HCT116 (cell line): ENCODE data around the gene ROR2. TPM values are rescaled to one million over a fixed set of nuclear protein-coding genes. Genes with fewer than 3 reads are reported as not detected.

ENCODE experiments used
- ATAC-seq: fragments of 200-7000 bp; cut with Tn5 transposase; 2 replicates; pipeline ENCODE4 v1.9.1; 2020; ENCODE audit warnings: mild to moderate bottlenecking, moderate library complexity
- BruUV-seq: library from RNA; stranded (reverse); fragments of 400-500 nt; replicated peaks from 2 replicates; lab custom pipeline; 2021; lab: Mats Ljungman, UMichigan
- CTCF ChIA-PET: fragments of 300-600 bp; sonication (Branson Sonifier 250); formaldehyde crosslinking; loops from one replicate; lab custom pipeline; 2021; ENCODE audit warnings: antibody characterized with exemption; lab: Charles Lee
- POLR2A ChIA-PET: fragments of 300-600, 350-600 bp; sonication (Branson Sonifier 250); formaldehyde crosslinking; loops from one replicate; lab custom pipeline; 2021; ENCODE audit warnings: antibody characterized with exemption; lab: Charles Lee
- RAD21 ChIA-PET, 2 experiments: fragments of 300-600 bp; sonication (Branson Sonifier 250); formaldehyde crosslinking; loops; one replicate each; lab custom pipeline; 2023; ENCODE audit warnings: low total read pairs in 2 of 2; ENCODE audit not compliant: uncharacterized antibody in 2 of 2, unreplicated experiment in 2 of 2, low non-redundant PET in 1 of 2; lab: Charles Lee
- DNase-seq: peaks from one replicate; pipeline ENCODE4 v3.0.0-alpha.2; 2010; ENCODE audit warnings: low read depth, low spot score
- H2AFZ ChIP-seq: fragments of 200-600 bp; shearing (Covaris generic), sonication (generic); 2 replicates; pipeline ENCODE4 v1.6.1; 2017; ENCODE audit warnings: low read depth, mixed run types, mixed read lengths, antibody characterized with exemption, low read length; ENCODE audit not compliant: poor library complexity, severe bottlenecking
- H3K27ac ChIP-seq: 2 replicates; pipeline ENCODE4 v1.5.1; 2012; ENCODE audit warnings: low read depth, low read length
- H3K27me3 ChIP-seq: fragments of 200-600 bp; sonication (generic); 2 replicates; pipeline ENCODE4 v1.6.1; 2016; ENCODE audit warnings: mixed run types, low read length, mixed read lengths; ENCODE audit not compliant: insufficient read depth
- H3K36me3 ChIP-seq, 2 experiments: fragments of 200-500 bp in 1 of 2; fragments of 200-600 bp in 1 of 2; sonication (Bioruptor generic) in 1 of 2; sonication (generic) in 1 of 2; 2 replicates each; pipeline versions ENCODE4 v1.5.1 to v1.6.1; 2014 to 2016; ENCODE audit warnings: low read length in 2 of 2, inconsistent platforms in 1 of 2, mixed read lengths in 1 of 2, mixed run types in 1 of 2; ENCODE audit not compliant: insufficient read depth in 2 of 2, control insufficient read depth in 1 of 2
- H3K4me1 ChIP-seq, 2 experiments: fragments of 200-600 bp in 1 of 2; sonication (generic) in 1 of 2; 2 replicates each; pipeline versions ENCODE4 v1.5.1 to v1.6.1; 2012 to 2017; ENCODE audit warnings: low read length in 2 of 2, inconsistent platforms in 1 of 2, mild to moderate bottlenecking in 1 of 2, mixed read lengths in 1 of 2, mixed run types in 1 of 2, moderate library complexity in 1 of 2; ENCODE audit not compliant: insufficient read depth in 2 of 2, control insufficient read depth in 1 of 2
- H3K4me2 ChIP-seq: fragments of 200-600 bp; sonication (generic); 2 replicates; pipeline ENCODE4 v1.6.1; 2017; ENCODE audit warnings: mixed run types, low read length, mixed read lengths
- H3K4me3 ChIP-seq, 2 experiments: fragments of 200-600 bp in 1 of 2; sonication (generic) in 1 of 2; replicated peaks in 1 of 2; 2 replicates each; pipeline ENCODE4 v1.5.1; 2011 to 2016; ENCODE audit warnings: low read length in 2 of 2, control low read depth in 1 of 2, low read depth in 1 of 2, mild to moderate bottlenecking in 1 of 2, mixed read lengths in 1 of 2, mixed run types in 1 of 2
- H3K79me2 ChIP-seq: fragments of 200-600 bp; sonication (generic); 2 replicates; pipeline ENCODE4 v1.6.1; 2017; ENCODE audit warnings: mild to moderate bottlenecking, mixed run types, low read length, moderate library complexity, mixed read lengths; ENCODE audit not compliant: insufficient read depth
- H3K9ac ChIP-seq: fragments of 200-600 bp; sonication (generic); 2 replicates; pipeline ENCODE4 v1.6.1; 2016; ENCODE audit warnings: low read length, mixed read lengths
- H3K9me2 ChIP-seq: fragments of 200-600 bp; sonication (generic), shearing (Covaris generic); 2 replicates; pipeline ENCODE4 v1.6.1; 2017; ENCODE audit warnings: mixed run types, mild to moderate bottlenecking, moderate library complexity; ENCODE audit not compliant: insufficient read depth
- H3K9me3 ChIP-seq, 2 experiments: fragments of 200-500 bp in 1 of 2; fragments of 200-600 bp in 1 of 2; sonication (Bioruptor generic) in 1 of 2; sonication (generic) in 1 of 2; 2 replicates each; pipeline ENCODE4 v1.6.1; 2014 to 2017; ENCODE audit warnings: low read length in 2 of 2, mixed read lengths in 2 of 2, inconsistent platforms in 1 of 2, low read depth in 1 of 2, mild to moderate bottlenecking in 1 of 2, mixed run types in 1 of 2, moderate library complexity in 1 of 2; ENCODE audit not compliant: control insufficient read depth in 1 of 2, insufficient read depth in 1 of 2
- H4K20me1 ChIP-seq: fragments of 200-600 bp; sonication (generic), shearing (Covaris generic); 2 replicates; pipeline ENCODE4 v1.6.1; 2017; ENCODE audit warnings: mixed run types, mild to moderate bottlenecking, moderate library complexity; ENCODE audit not compliant: insufficient read depth
- EZH2 ChIP-seq: fragments of 200-600 bp; sonication (generic); IDR thresholded peaks from 2 replicates; pipeline ENCODE4 v1.6.1; 2017; ENCODE audit warnings: antibody characterized with exemption, mixed run types
- EZH2phosphoT487 ChIP-seq: fragments of 200-600 bp; IDR thresholded peaks from 2 replicates; pipeline ENCODE4 v1.6.1; 2018; ENCODE audit warnings: antibody characterized with exemption, borderline replicate concordance
- FOSL1 ChIP-seq: IDR thresholded peaks from 2 replicates; pipeline ENCODE4 v1.6.1; 2012; ENCODE audit warnings: low read depth
- JUND ChIP-seq: IDR thresholded peaks from 2 replicates; pipeline ENCODE4 v1.6.1; 2012
- POLR2A ChIP-seq: IDR thresholded peaks from 2 replicates; pipeline ENCODE4 v1.7.0; 2011; ENCODE audit warnings: borderline replicate concordance; ENCODE audit not compliant: insufficient read depth, insufficient read length; ENCODE audit errors: extremely low read depth
- SP1 ChIP-seq: IDR thresholded peaks from 2 replicates; pipeline ENCODE4 v1.6.1; 2012; ENCODE audit warnings: low read depth
- SRF ChIP-seq: IDR thresholded peaks from 2 replicates; pipeline ENCODE4 v1.6.1; 2012; ENCODE audit warnings: low read depth
- TCF7L2 ChIP-seq: IDR thresholded peaks from 2 replicates; pipeline ENCODE4 v1.7.0; 2011; ENCODE audit warnings: borderline replicate concordance, inconsistent platforms; ENCODE audit not compliant: insufficient read depth, insufficient read length; ENCODE audit errors: extremely low read depth
- ZFX ChIP-seq: fragments of 450-650 bp; IDR thresholded peaks from 2 replicates; pipeline ENCODE4 v1.6.1; 2017
- intact Hi-C: fragments of 100-400 bp; cut with micrococcal nuclease; formaldehyde crosslinking; loops from 2 replicates; pipeline ENCODE4 v1.10.0; 2022
- total RNA-seq: library from RNA; stranded (reverse); gene quantifications from one replicate; pipeline ENCODE4 v1.2.1, GENCODE V29; 2021; ENCODE audit not compliant: unreplicated experiment
- TF ChIP-seq, protein P1 (sequence below): IDR thresholded peaks from 2 replicates; pipeline ENCODE4 v1.6.1; 2012; ENCODE audit warnings: low read depth

The ROR2 gene
- total RNA-seq, 1 experiment from 2014 or later = 15.7 TPM

GRCh38 chr9:91825422-91825821, 124.6 kb downstream of the ROR2 start:
- Histone ChIP-seq H4K20me1 (no peaks in the 10 kb centered on the region), H3K4me2 (no peak overlapping the region), H3K9me2 (no peaks in the 10 kb centered on the region), H3K9ac (no peak overlapping the region), H3K4me3 (no peak overlapping the region), H3K27ac (no peak overlapping the region), H3K9me3 (no peaks in the 10 kb centered on the region), H2AFZ (no peak overlapping the region), H3K36me3 (no peaks in the 10 kb centered on the region), H3K27me3 (no peaks in the 10 kb centered on the region), H3K4me1 (peaks cover 0 to 9% of the 10 kb centered on the region in 2 experiments; a peak in 2 of 4 replicates), H3K79me2 (no peaks in the 10 kb centered on the region)
- no peak for ATAC-seq
- ChIA-PET POLR2A (no interaction called here), CTCF (no interaction called here), RAD21 (no interaction called here)
- no TSS peak for BruUV-seq
- no peak for DNase-seq
- no peak for TF ChIP-seq POLR2A
- no peak for TF ChIP-seq ZFX
- intact Hi-C loops = no loop called here

DNA sequence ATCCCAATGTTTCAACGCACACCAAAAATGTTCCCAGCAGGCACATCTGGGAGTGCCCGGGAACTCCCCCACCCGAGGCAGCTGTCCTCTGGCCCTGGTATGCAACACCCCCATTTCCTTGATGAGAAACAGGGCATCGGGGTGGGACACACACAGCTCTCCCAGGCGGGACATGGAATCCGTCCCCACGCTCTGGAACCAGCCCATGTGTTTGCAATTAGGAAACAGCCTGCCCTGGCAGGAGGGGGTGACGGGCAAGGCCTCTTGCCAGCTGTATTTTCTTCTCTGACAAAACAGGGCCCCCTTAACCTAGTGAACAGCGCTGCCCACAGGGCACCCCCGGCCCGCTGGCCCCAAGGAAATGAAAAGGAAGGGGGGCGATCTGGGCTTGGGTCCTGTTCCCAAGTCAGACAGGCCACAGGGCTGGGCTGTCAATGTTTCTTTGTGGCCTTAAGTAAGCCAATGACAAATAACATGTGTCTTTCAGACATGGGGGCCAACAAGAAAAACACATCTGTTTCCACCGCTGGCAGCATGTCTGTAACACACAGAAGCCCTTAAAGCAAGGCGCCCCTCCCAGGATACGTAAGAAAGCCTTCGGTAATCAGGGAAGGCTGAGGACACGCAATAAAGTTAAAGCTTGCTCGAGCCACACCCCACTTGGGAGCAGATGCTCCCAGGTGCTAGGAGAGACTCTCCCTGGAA, 125.3 kb downstream of the ROR2 start:
- no peaks in the 10 kb centered on the region for H3K27me3 ChIP-seq
- DNase-seq (no peak), ATAC-seq (no peak)
- no peak overlapping the region for H3K4me2 ChIP-seq
- ChIA-PET CTCF (no interaction called here), RAD21 (no interaction called here), POLR2A (no interaction called here)
- H3K9me2 ChIP-seq = no peaks in the 10 kb centered on the region
- no peak for TF ChIP-seq TCF7L2
- TF ChIP-seq EZH2 = no peak
- no peak for TF ChIP-seq EZH2phosphoT487
- TF ChIP-seq SP1 = no peak
- no peak for TF ChIP-seq JUND
- TF ChIP-seq, protein P1, sequence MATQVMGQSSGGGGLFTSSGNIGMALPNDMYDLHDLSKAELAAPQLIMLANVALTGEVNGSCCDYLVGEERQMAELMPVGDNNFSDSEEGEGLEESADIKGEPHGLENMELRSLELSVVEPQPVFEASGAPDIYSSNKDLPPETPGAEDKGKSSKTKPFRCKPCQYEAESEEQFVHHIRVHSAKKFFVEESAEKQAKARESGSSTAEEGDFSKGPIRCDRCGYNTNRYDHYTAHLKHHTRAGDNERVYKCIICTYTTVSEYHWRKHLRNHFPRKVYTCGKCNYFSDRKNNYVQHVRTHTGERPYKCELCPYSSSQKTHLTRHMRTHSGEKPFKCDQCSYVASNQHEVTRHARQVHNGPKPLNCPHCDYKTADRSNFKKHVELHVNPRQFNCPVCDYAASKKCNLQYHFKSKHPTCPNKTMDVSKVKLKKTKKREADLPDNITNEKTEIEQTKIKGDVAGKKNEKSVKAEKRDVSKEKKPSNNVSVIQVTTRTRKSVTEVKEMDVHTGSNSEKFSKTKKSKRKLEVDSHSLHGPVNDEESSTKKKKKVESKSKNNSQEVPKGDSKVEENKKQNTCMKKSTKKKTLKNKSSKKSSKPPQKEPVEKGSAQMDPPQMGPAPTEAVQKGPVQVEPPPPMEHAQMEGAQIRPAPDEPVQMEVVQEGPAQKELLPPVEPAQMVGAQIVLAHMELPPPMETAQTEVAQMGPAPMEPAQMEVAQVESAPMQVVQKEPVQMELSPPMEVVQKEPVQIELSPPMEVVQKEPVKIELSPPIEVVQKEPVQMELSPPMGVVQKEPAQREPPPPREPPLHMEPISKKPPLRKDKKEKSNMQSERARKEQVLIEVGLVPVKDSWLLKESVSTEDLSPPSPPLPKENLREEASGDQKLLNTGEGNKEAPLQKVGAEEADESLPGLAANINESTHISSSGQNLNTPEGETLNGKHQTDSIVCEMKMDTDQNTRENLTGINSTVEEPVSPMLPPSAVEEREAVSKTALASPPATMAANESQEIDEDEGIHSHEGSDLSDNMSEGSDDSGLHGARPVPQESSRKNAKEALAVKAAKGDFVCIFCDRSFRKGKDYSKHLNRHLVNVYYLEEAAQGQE = no peak
- TF ChIP-seq FOSL1 = no peak
- no peak for TF ChIP-seq SRF
- H3K9me3 ChIP-seq = no peaks in the 10 kb centered on the region
- H3K9ac ChIP-seq = no peak overlapping the region
- no peak overlapping the region for H2AFZ ChIP-seq
- no TSS peak for BruUV-seq
- peaks cover 0 to 9% of the 10 kb centered on the region in 2 experiments; a peak in 2 of 4 replicates for H3K4me1 ChIP-seq
- no peaks in the 10 kb centered on the region for H3K79me2 ChIP-seq
- H3K4me3 ChIP-seq = no peak overlapping the region
- no peak overlapping the region for H3K27ac ChIP-seq
- no peaks in the 10 kb centered on the region for H3K36me3 ChIP-seq
- no peaks in the 10 kb centered on the region for H4K20me1 ChIP-seq
- intact Hi-C loops = no loop called here
